Mammary epithelial cell (primary cell): ENCODE results near the gene MRPL11.

Experiments
- EZH2 ChIP-seq: IDR thresholded peaks from 2 replicates; pipeline ENCODE4 v1.6.1; 2012; ENCODE audit warnings: low read length, inconsistent platforms, borderline replicate concordance
- TF ChIP-seq, protein P1 (sequence below), 2 donors: IDR thresholded peaks in 1 of 2; conservative IDR thresholded peaks in 1 of 2; 2 replicates each; pipeline ENCODE4 v1.5.1; 2011 to 2012; ENCODE audit warnings: inconsistent platforms in 2 of 2, low read length in 2 of 2, mild to moderate bottlenecking in 2 of 2, control low read depth in 1 of 2, low read depth in 1 of 2; ENCODE audit not compliant: insufficient read depth in 1 of 2; ENCODE audit errors: extremely low read depth in 1 of 2

DNA sequence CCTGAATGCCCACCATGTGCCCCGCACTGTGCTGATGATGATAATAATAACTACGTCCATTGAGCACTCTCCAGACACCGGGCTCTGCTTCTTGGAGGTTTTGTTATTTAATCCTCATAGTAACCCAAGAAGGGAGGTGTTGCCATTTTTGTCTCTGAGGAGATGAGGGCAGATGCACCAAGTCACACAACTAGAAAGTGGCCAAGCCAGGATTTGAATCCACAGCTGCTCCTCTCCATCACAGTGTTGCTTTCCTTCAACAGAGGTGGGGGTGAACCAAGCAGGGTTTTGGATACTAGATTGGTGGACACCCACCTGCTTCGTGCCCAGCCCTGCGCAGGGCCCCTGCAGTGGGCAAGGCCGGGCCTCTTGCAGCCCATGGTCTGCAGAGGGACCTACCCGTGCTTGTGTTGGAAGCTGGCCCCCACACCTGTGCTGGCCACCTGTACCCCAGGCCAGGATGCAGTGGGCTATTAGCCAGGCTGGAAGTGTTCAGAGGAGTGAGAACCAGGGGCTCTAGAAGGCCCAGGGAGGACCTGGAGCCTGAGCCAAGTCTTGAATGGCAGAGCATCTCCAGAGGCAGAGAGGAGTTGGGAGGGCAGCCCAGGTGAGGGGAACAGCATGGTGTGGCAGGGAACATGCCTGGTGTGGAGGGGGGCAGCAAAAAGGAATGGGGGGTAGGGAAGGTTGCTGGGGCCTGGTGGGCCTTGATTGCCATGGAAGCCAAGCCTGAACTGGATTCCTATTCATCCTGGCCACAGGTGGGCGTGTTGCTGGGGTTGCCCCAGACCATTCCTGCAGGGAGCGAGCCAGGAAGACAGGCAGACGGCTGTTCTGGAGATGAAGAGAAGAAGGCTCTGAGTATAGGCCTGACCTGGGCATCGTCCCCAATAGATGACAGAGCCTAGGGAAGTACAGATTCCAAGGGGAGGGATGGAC, 38.9 kb upstream of the MRPL11 start:
- TF ChIP-seq, protein P1, sequence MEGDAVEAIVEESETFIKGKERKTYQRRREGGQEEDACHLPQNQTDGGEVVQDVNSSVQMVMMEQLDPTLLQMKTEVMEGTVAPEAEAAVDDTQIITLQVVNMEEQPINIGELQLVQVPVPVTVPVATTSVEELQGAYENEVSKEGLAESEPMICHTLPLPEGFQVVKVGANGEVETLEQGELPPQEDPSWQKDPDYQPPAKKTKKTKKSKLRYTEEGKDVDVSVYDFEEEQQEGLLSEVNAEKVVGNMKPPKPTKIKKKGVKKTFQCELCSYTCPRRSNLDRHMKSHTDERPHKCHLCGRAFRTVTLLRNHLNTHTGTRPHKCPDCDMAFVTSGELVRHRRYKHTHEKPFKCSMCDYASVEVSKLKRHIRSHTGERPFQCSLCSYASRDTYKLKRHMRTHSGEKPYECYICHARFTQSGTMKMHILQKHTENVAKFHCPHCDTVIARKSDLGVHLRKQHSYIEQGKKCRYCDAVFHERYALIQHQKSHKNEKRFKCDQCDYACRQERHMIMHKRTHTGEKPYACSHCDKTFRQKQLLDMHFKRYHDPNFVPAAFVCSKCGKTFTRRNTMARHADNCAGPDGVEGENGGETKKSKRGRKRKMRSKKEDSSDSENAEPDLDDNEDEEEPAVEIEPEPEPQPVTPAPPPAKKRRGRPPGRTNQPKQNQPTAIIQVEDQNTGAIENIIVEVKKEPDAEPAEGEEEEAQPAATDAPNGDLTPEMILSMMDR (conservative IDR thresholded peaks at IDR 0.05 in 1 of 2, IDR thresholded peaks at IDR 0.05 in 1 of 2; ENCODE audit: extremely low read depth in 1 of 2, insufficient read depth in 1 of 2, low read depth in 1 of 2, low read length in 2 of 2), result no peak
- TF ChIP-seq EZH2, result no peak
